H1 (cell line): ENCODE measurements around the gene NHP2. TPM values are rescaled to one million over a fixed set of nuclear protein-coding genes. Genes with fewer than 3 reads are reported as not detected.

Experiments
- BRCA1 ChIP-seq: IDR thresholded peaks from 2 replicates; pipeline ENCODE4 v1.6.1; 2012; ENCODE audit warnings: low read depth, low read length, improper control_type of control experiment
- CTCF ChIP-seq, 3 experiments: IDR thresholded peaks; 1 replicate in 2 of 3; 2 replicates in 1 of 3; pipeline versions ENCODE4 v1.5.1 to v1.6.1; 2011; ENCODE audit warnings: low read length in 3 of 3, mild to moderate bottlenecking in 3 of 3, inconsistent platforms in 2 of 3, low read depth in 1 of 3, moderate library complexity in 1 of 3; ENCODE audit not compliant: insufficient read depth in 1 of 3; ENCODE audit errors: control extremely low read depth in 1 of 3
- RAD21 ChIP-seq, 2 experiments: IDR thresholded peaks in 1 of 2; conservative IDR thresholded peaks in 1 of 2; 2 replicates each; pipeline ENCODE4 v1.6.1; 2011; ENCODE audit warnings: low read depth in 2 of 2, low read length in 2 of 2, improper control_type of control experiment in 1 of 2, inconsistent platforms in 1 of 2, mild to moderate bottlenecking in 1 of 2, moderate library complexity in 1 of 2
- TAF1 ChIP-seq: IDR thresholded peaks from 2 replicates; pipeline ENCODE4 v1.6.1; 2011; ENCODE audit warnings: mild to moderate bottlenecking, low read depth, low read length
- polyA plus RNA-seq, 7 experiments: library from polyadenylated mRNA; depleted of rRNA in 3 of 7; stranded (reverse) in 5 of 7; unstranded in 2 of 7; fragments of >200 nt in 5 of 7; fragments of 200-250 nt in 2 of 7; gene quantifications; 1 replicate in 5 of 7; 2 replicates in 1 of 7; 4 replicates in 1 of 7; pipeline versions ENCODE4 v1.2.1 to v1.2.3, GENCODE V29; 2011 to 2013; ENCODE audit warnings: missing spikeins in 2 of 7, mixed read lengths in 2 of 7
- total RNA-seq: library from RNA; stranded (reverse); fragmentation: NEBNext Ultra II Directional; extraction: Animal tissue kit (Norgen Biotek cat#: 25700); gene quantifications from 2 replicates; pipeline ENCODE4 v1.2.1, GENCODE V29; 2021

NHP2 gene
- total and polyA plus RNA-seq, 2 of the 8 experiments (the other 6 are each of a cell fraction or from before 2014, with no cell fraction given): 241 to 263 TPM

- TF ChIP-seq CTCF (IDR thresholded peaks at IDR 0.05; ENCODE audit: control extremely low read depth in 1 of 3, insufficient read depth in 1 of 3, low read depth in 1 of 3, low read length in 3 of 3): peak in 1 of 3 experiments; percentile 36; a peak in 1 of 4 replicates
- no peak for TF ChIP-seq BRCA1
- TF ChIP-seq TAF1: no peak
- TF ChIP-seq RAD21 (IDR thresholded peaks at IDR 0.05 in 1 of 2, conservative IDR thresholded peaks at IDR 0.05 in 1 of 2; ENCODE audit: low read depth in 2 of 2, low read length in 2 of 2): peak; percentile 12 to 28; a peak in 2 of 4 replicates
Measured at GRCh38 chr5:178149199-178149932, 4.3 kb downstream of the NHP2 start (continued).
